HAP-1 (cell line): Measurements from ENCODE around the gene KLHL33.

Experiments
- DNase-seq, 2 experiments: peaks; one replicate each; pipeline ENCODE4 v3.0.0-alpha.2; 2016 to 2020; ENCODE audit warnings: low spot score in 2 of 2
- H3K27me3 ChIP-seq: fragments of 250-450 bp; sonication (Bioruptor Pico); 2 replicates; pipeline ENCODE4 v1.5.1; 2020; ENCODE audit warnings: low read depth, mild to moderate bottlenecking, moderate library complexity
- H3K36me3 ChIP-seq: fragments of 250-450 bp; sonication (Bioruptor Pico); replicated peaks from 2 replicates; pipeline ENCODE4 v1.5.1; 2020; ENCODE audit warnings: mild to moderate bottlenecking
- H3K4me1 ChIP-seq: fragments of 250-450 bp; sonication (Bioruptor Pico); 2 replicates; pipeline ENCODE4 v1.5.1; 2020; ENCODE audit warnings: mild to moderate bottlenecking
- H3K4me3 ChIP-seq: fragments of 250-450 bp; sonication (Bioruptor Pico); 2 replicates; pipeline ENCODE4 v1.5.1; 2020; ENCODE audit warnings: mild to moderate bottlenecking, moderate library complexity
- H3K9me3 ChIP-seq: fragments of 250-450 bp; sonication (Bioruptor Pico); 2 replicates; pipeline ENCODE4 v1.5.1; 2020; ENCODE audit warnings: mild to moderate bottlenecking, moderate library complexity
- in situ Hi-C: fragments of 300-500 bp; cut with MboI; formaldehyde crosslinking; loops from 3 replicates; pipeline ENCODE4 v1.14.3; 2020; ENCODE audit warnings: low sequenced_read_pairs, inconsistent platforms, mixed read lengths

The KLHL33 gene, protein sequence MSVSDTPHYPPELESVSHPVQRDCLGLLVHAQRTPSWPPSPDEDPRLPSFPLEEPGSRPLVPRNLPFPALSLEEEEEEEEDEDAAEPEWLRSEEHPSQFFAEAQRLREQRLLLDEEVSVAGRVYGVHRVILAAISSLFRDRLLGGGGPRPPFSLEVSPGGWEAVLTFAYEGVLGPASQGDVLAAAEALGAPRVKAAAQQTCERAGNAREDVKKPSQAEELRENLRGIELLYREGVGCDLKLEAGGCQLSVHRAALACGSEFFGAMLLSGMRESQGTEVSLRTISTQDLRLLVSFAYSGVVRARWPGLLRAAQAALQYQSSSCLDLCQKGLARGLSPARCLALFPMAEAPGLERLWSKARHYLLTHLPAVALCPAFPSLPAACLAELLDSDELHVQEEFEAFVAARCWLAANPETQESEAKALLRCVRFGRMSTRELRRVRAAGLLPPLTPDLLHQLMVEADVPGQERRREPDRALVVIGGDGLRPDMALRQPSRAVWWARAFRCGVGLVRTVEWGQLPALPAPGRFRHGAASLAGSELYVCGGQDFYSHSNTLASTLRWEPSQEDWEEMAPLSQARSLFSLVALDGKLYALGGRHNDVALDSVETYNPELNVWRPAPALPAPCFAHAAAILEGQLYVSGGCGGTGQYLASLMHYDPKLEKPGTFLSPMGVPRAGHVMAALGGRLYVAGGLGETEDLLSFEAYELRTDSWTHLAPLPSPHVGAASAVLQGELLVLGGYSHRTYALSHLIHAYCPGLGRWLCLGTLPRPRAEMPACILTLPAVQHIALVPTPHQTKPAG

GRCh38 chr14:20435582-20436362 is at the start of gene KLHL33:
KLHL33 (minus strand) TSS chr14:20436166; CDS start chr14:20435811, 355 bp downstream.
- Histone ChIP-seq H3K36me3 (no peaks in the 10 kb centered on the region), H3K4me3 (no peak within 1 kb of the TSS), H3K4me1 (no peaks in the 10 kb centered on the region), H3K9me3 (no peaks in the 10 kb centered on the region), H3K27me3 (no peaks in the 10 kb centered on the region)
- in situ Hi-C loops, result no loop called here
- no peak for DNase-seq

GRCh38 chr14:20482382-20482781 is 46.4 kb upstream of the KLHL33 start:
- Histone ChIP-seq H3K36me3 (peaks cover 4% of the 10 kb centered on the region), H3K4me1 (peaks cover 6% of the 10 kb centered on the region), H3K4me3 (no peak overlapping the region), H3K27me3 (no peaks in the 10 kb centered on the region), H3K9me3 (no peaks in the 10 kb centered on the region)
- in situ Hi-C loops, result no loop called here
- no peak for DNase-seq

- Histone ChIP-seq H3K4me1 (no peaks in the 10 kb centered on the region), H3K27me3 (no peaks in the 10 kb centered on the region), H3K4me3 (no peak overlapping the region), H3K36me3 (peaks cover 39% of the 10 kb centered on the region), H3K9me3 (no peaks in the 10 kb centered on the region)
- in situ Hi-C loops, result no loop called here
- no peak for DNase-seq
These were observed 42.9 kb upstream of the KLHL33 start for GRCh38 chr14:20478894-20479293.

DNA sequence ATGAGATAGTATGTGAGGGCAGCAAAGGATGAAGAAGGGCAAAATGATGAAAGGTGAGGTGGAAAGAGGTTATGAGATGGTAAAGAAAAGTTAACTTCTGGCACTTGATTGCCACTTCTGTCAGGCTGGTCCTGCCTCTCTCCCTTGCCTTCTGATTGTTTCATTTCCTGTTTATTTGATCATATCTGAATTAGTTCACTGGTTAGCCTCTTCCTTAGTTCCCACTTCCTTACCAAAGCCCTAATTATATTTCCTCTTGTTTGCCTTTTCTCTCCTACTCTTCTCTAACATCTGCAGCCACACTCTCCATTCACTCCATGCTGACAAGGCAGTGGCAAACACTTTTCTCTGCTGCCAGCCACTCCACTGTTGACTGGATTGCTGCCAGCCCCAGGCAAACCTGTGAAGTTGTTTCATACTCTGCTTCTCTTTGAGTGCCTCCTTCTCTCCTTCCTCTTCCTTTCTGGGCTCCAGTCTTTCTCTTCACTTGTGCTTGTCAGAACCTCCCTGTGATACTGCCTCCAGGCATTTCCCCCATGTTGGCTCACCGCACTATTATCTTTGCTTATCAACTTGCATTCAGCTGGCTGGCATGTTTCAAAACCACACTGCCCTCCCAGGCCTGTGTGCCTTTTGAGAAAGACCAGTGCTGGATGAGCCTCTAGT is 41.4 kb upstream of the KLHL33 start:
- peaks cover 54% of the 10 kb centered on the region for H3K36me3 ChIP-seq

GRCh38 chr14:20476776-20477175 is 40.8 kb upstream of the KLHL33 start:
- Histone ChIP-seq H3K9me3 (no peaks in the 10 kb centered on the region), H3K36me3 (peaks cover 60% of the 10 kb centered on the region), H3K27me3 (no peaks in the 10 kb centered on the region), H3K4me1 (no peaks in the 10 kb centered on the region), H3K4me3 (no peak overlapping the region)
- no peak for DNase-seq
- in situ Hi-C loops, result no loop called here

More for the DNA sequence above, 41.4 kb upstream of the KLHL33 start:
- no peak overlapping the region for H3K4me3 ChIP-seq
- no peak for DNase-seq
- H3K4me1 ChIP-seq, result no peaks in the 10 kb centered on the region
- H3K9me3 ChIP-seq, result no peaks in the 10 kb centered on the region
- in situ Hi-C loops, result no loop called here
- no peaks in the 10 kb centered on the region for H3K27me3 ChIP-seq

- H3K36me3 ChIP-seq, result peaks cover 62% of the 10 kb centered on the region
- H3K4me1 ChIP-seq, result no peaks in the 10 kb centered on the region; the same call in none of the 2 replicates
- in situ Hi-C loops, result no loop called here
These were observed 36.7 kb upstream of the KLHL33 start for GRCh38 chr14:20472536-20473169.

GRCh38 chr14:20470603-20470901 is 34.6 kb upstream of the KLHL33 start:
- Histone ChIP-seq H3K36me3 (peaks cover 41% of the 10 kb centered on the region), H3K27me3 (no peaks in the 10 kb centered on the region; the same call in 1 of the 2 replicates), H3K4me1 (no peaks in the 10 kb centered on the region; the same call in none of the 2 replicates), H3K4me3 (peak overlapping the region; percentile 96), H3K9me3 (no peaks in the 10 kb centered on the region)
- in situ Hi-C loops, result no loop called here
- peak in 1 of 2 experiments; percentile 22 for DNase-seq

More at GRCh38 chr14:20472536-20473169, 36.7 kb upstream of the KLHL33 start:
- DNase-seq, result no peak
- Histone ChIP-seq H3K9me3 (no peaks in the 10 kb centered on the region), H3K4me3 (no peak overlapping the region), H3K27me3 (no peaks in the 10 kb centered on the region)

DNA sequence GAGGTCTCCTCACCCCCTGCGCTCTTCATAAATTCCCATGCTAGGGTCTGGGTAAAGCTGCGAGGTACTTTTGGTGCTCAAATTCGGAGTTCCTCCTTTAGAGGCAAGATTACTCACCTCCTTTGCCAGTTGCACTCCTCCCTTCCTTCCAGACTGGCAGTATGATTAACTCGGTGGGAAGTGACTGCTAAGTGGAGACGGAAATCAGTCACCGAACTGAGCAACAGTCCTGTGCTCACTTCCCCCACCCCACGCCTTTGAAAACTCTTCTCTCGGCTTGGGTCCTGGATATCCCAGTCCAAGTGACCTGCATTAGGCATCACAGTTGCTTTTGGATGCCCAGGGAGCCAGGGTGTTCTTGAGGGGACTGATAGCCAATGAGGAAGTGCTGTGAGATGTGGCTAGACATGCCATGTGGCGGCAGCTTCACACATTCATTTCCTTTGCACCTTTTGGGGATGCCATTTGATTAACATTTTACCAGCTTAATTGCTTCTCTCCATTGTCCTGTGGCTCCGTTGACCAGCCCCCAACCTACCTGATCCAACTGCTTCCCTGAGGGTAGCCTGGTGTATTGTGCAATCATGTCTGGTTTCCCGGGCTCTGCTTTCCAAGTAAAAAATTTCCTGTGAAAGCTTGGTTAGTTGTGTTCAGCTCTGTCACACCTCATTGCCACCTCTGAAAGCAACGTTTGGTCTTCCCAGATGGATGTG is 34.1 kb upstream of the KLHL33 start:
- in situ Hi-C loops, result no loop called here
- DNase-seq, result peak; percentile 40 to 49
- no peaks in the 10 kb centered on the region; the same call in none of the 2 replicates for H3K4me1 ChIP-seq

DNA sequence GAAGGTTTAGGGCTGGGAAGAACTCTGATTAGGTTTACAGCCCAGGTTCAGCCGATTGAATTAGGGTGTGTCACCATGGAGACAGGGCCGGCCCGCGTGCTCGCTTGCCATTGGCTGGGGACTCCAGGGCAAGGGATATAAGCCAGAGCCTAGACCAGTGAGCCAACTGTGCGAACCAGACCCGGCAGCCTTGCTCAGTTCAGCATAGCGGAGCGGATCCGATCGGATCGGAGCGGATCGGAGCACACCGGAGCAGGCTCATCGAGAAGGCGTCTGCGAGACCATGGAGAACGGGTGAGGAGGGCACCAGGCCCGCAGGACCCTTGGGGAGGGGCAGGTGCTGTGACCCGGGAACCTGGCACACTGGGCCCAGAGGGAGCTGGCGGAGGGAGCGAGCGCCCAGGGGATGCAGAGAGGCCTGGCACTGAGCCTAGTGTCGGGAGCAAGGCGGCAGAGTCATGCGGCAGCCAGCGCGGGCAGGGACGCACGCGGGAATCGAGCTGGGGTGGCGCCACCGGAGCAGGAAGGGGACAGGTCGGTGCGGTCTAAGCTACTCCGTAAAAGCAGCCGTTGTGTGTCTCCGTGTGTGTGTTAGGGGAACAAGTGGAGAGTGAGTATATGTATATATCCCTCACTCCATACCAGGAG is 33.4 kb upstream of the KLHL33 start, which contains the start of gene PNP:
Gene PNP (plus strand): TSS at position 165 of the 648 bp plus-strand sequence. CDS start 119 bp downstream, at position 284.
- in situ Hi-C loops, result no loop called here
- H3K4me3 ChIP-seq, result peak within 1 kb of the TSS; percentile 96
- DNase-seq, result peak; percentile 93 to 94
- peaks cover 29% of the 10 kb centered on the region for H3K36me3 ChIP-seq
- H3K4me1 ChIP-seq, result no peaks in the 10 kb centered on the region; the same call in none of the 2 replicates
- H3K27me3 ChIP-seq, result no peaks in the 10 kb centered on the region; the same call in 1 of the 2 replicates
- no peaks in the 10 kb centered on the region for H3K9me3 ChIP-seq

More for the DNA sequence above, 34.1 kb upstream of the KLHL33 start:
- H3K4me3 ChIP-seq, result peak overlapping the region; percentile 96
- peaks cover 36% of the 10 kb centered on the region for H3K36me3 ChIP-seq
- H3K27me3 ChIP-seq, result no peaks in the 10 kb centered on the region; the same call in 1 of the 2 replicates
- H3K9me3 ChIP-seq, result no peaks in the 10 kb centered on the region

DNA sequence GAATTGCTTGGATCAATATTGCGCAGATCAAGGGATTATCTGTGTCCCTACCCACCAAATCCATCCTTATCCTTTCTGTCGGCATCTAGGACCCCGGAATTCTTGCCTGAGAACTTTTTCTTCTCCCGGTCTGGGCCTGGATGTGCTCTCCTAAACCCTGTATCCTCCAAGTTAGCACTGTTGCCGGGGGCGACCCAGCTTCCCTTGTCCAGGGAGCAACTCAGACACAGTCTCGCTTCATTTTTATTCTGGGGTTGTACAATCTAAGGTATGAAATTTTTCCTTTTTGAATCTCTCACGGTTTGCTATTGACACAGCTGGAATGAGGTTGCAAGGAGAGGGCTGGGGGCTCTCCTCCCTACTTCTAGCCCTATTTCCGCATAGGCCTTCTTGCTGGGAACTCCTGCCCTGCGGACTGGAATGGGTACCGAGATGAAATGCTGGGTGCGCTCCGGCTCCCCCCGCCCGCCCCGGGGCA is 32.8 kb upstream of the KLHL33 start:
- Histone ChIP-seq H3K27me3 (no peaks in the 10 kb centered on the region; the same call in 1 of the 2 replicates), H3K36me3 (peaks cover 24% of the 10 kb centered on the region), H3K4me3 (peak overlapping the region; percentile 96), H3K4me1 (no peaks in the 10 kb centered on the region; the same call in none of the 2 replicates), H3K9me3 (no peaks in the 10 kb centered on the region)
- peak in 1 of 2 experiments; percentile 43 for DNase-seq
- in situ Hi-C loops, result no loop called here

GRCh38 chr14:20461225-20462141 is 25.5 kb upstream of the KLHL33 start, which contains the start of gene PIP4P1:
PIP4P1 (minus strand) TSS chr14:20461434; CDS start chr14:20461325, 109 bp downstream.
- Histone ChIP-seq H3K4me1 (peaks cover 13% of the 10 kb centered on the region; the same call in 1 of the 2 replicates), H3K9me3 (no peaks in the 10 kb centered on the region), H3K4me3 (peak within 1 kb of the TSS; percentile 69), H3K36me3 (peaks cover 30% of the 10 kb centered on the region), H3K27me3 (no peaks in the 10 kb centered on the region)
- in situ Hi-C loops, result loop anchor here (5.0 kb wide), 1 partner anchor 124 kb away; no protein-coding TSS in a partner anchor
- DNase-seq, result peak; percentile 99 to 100
